DOHH2 (cell line): ENCODE measurements around the gene CLCA2.

Experiments used
- EZH2phosphoT487 ChIP-seq: fragments of 200-600 bp; sonication (generic); IDR thresholded peaks from 2 replicates; pipeline ENCODE4 v1.6.1; 2017; ENCODE audit warnings: borderline replicate concordance, mild to moderate bottlenecking, antibody characterized with exemption, low read length, moderate library complexity, mixed read lengths
- TF ChIP-seq, protein P1 (sequence below): fragments of 200-600 bp; sonication (generic); IDR thresholded peaks from one replicate; pipeline ENCODE4 v1.5.1; 2014; ENCODE audit warnings: antibody characterized with exemption, mild to moderate bottlenecking, low read depth, low read length; ENCODE audit not compliant: poor library complexity, severe bottlenecking

GRCh38 chr1:86498281-86498680, 74.3 kb downstream of the CLCA2 start:
- TF ChIP-seq, protein P1, sequence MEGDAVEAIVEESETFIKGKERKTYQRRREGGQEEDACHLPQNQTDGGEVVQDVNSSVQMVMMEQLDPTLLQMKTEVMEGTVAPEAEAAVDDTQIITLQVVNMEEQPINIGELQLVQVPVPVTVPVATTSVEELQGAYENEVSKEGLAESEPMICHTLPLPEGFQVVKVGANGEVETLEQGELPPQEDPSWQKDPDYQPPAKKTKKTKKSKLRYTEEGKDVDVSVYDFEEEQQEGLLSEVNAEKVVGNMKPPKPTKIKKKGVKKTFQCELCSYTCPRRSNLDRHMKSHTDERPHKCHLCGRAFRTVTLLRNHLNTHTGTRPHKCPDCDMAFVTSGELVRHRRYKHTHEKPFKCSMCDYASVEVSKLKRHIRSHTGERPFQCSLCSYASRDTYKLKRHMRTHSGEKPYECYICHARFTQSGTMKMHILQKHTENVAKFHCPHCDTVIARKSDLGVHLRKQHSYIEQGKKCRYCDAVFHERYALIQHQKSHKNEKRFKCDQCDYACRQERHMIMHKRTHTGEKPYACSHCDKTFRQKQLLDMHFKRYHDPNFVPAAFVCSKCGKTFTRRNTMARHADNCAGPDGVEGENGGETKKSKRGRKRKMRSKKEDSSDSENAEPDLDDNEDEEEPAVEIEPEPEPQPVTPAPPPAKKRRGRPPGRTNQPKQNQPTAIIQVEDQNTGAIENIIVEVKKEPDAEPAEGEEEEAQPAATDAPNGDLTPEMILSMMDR = no peak
- TF ChIP-seq EZH2phosphoT487 = no peak
